AG04450 (cell line): Measurements from ENCODE around the gene PIK3R5. TPM values are rescaled to one million over a fixed set of nuclear protein-coding genes. Genes with fewer than 3 reads are reported as not detected.

Source experiments
- CTCF ChIA-PET: fragments of 300-600, 350-600 bp; formaldehyde crosslinking; extraction: SDS; loops from one replicate; lab custom pipeline; 2022; ENCODE audit warnings: antibody characterized with exemption, inconsistent platforms; lab: Charles Lee
- POLR2A ChIA-PET: fragments of 350-600 bp; formaldehyde crosslinking; extraction: SDS; loops from one replicate; lab custom pipeline; 2021; ENCODE audit warnings: antibody characterized with exemption, inconsistent platforms; lab: Yijun Ruan, JAX
- DNase-seq: peaks from one replicate; pipeline ENCODE4 v3.0.0-alpha.2; 2011; ENCODE audit warnings: low read depth, low spot score
- H3K27ac ChIP-seq: one replicate; pipeline ENCODE4 v1.5.1; 2012; ENCODE audit warnings: low read depth, low read length, control low read depth
- H3K27me3 ChIP-seq: one replicate; pipeline ENCODE4 v1.6.0; 2012; ENCODE audit warnings: low read length; ENCODE audit not compliant: control insufficient read depth, insufficient read depth
- H3K4me3 ChIP-seq: 2 replicates; pipeline ENCODE4 v1.5.1; 2011; ENCODE audit warnings: mild to moderate bottlenecking, low read depth, low read length, control low read depth
- H3K9me3 ChIP-seq: 2 replicates; pipeline ENCODE4 v1.5.1; 2012; ENCODE audit warnings: low read length; ENCODE audit not compliant: control insufficient read depth, insufficient read depth
- CTCF ChIP-seq: IDR thresholded peaks from 2 replicates; pipeline ENCODE4 v1.5.1; 2011; ENCODE audit warnings: low read depth, low read length, control low read depth, inconsistent platforms
- polyA plus RNA-seq: library from polyadenylated mRNA; depleted of rRNA; stranded (reverse); fragments of >200 nt; gene quantifications from 2 replicates; pipeline ENCODE4 v1.2.3, GENCODE V29; 2011

The PIK3R5 gene
- polyA plus RNA-seq, 1 experiment, result not detected

- H3K4me3 ChIP-seq, result no peak overlapping the region
- peaks cover 9% of the 10 kb centered on the region; the same call in 1 of the 2 replicates for H3K9me3 ChIP-seq
- no peak overlapping the region for H3K27ac ChIP-seq
- TF ChIP-seq CTCF, result no peak
- no peak for DNase-seq
- ChIA-PET CTCF (interaction anchor here (1.2 kb wide), 1 partner anchor 17 kb away, joined by 3 read pairs; no protein-coding TSS in a partner anchor), POLR2A (no interaction called here)
- H3K27me3 ChIP-seq, result no peaks in the 10 kb centered on the region
These were observed 53.2 kb downstream of the PIK3R5 start for GRCh38 chr17:8912084-8912981.

- DNase-seq, result no peak
- TF ChIP-seq CTCF, result no peak
- no peaks in the 10 kb centered on the region for H3K27me3 ChIP-seq
- H3K27ac ChIP-seq, result no peak overlapping the region
- peaks cover 4% of the 10 kb centered on the region; the same call in 1 of the 2 replicates for H3K9me3 ChIP-seq
- POLR2A ChIA-PET, result no interaction called here
- CTCF ChIA-PET, result no interaction called here
- no peak overlapping the region for H3K4me3 ChIP-seq
These were observed 54.4 kb downstream of the PIK3R5 start for GRCh38 chr17:8910969-8911604.

GRCh38 chr17:8909586-8910270 lies 55.8 kb downstream of the PIK3R5 start:
- CTCF ChIA-PET, result interaction anchor here (0.6 kb wide), 1 partner anchor 440 kb away, joined by 3 read pairs; no protein-coding TSS in a partner anchor
- Histone ChIP-seq H3K27me3 (no peaks in the 10 kb centered on the region), H3K4me3 (no peak overlapping the region), H3K9me3 (no peaks in the 10 kb centered on the region; the same call in 1 of the 2 replicates), H3K27ac (no peak overlapping the region)
- DNase-seq, result no peak
- POLR2A ChIA-PET, result no interaction called here
- no peak for TF ChIP-seq CTCF

- Histone ChIP-seq H3K9me3 (no peaks in the 10 kb centered on the region), H3K27me3 (no peaks in the 10 kb centered on the region), H3K27ac (no peak overlapping the region), H3K4me3 (no peak overlapping the region)
- POLR2A ChIA-PET, result no interaction called here
- DNase-seq, result no peak
- no peak for TF ChIP-seq CTCF
- CTCF ChIA-PET, result no interaction called here
These were observed 60.2 kb downstream of the PIK3R5 start for GRCh38 chr17:8905331-8905730.
